ENCODE results near the gene MVB12B. TPM values are rescaled to one million over a fixed set of nuclear protein-coding genes. Genes with fewer than 3 reads are reported as not detected.
A peak's percentile ranks its signal among the peaks of the same experiment; 100 is the strongest.

The MVB12B gene
- total RNA-seq, 2 experiments from 2014 or later = 17.4 to 19.9 TPM

DNA sequence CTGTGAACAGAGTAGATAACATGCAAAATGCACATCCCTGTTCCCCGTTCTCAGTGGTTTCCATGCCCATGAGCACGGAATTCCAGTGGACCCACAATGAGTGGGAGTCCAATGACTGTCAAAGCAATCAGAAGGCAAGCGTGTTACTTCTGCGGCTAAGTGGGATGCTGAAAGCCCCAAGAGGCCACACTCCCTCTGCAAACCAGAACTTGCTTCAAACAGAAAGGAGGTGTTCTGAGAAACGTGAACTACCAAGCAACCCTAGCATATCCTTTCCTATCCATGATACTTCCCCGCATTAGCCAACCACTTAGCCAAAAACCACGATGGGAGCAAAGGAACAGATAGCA is 21.7 kb upstream of the MVB12B start:
- peak; percentile 14 for DNase-seq
- Mint-ChIP-seq H3K36me3 (ENCODE audit: low read depth) (no peaks in the 10 kb centered on the region), H3K4me3 (no peak overlapping the region), H3K9me3 (ENCODE audit: insufficient read depth) (no peaks in the 10 kb centered on the region), H3K4me1 (ENCODE audit: low read depth) (peaks cover 14% of the 10 kb centered on the region), H3K27ac (no peak overlapping the region), H3K27me3 (ENCODE audit: low read depth) (peaks cover 8% of the 10 kb centered on the region)
- ChIA-PET CTCF (interaction anchor here (1.1 to 5.5 kb wide), 5 partner anchors 12 to 186 kb away, joined by 3 to 96 read pairs (median 8); no protein-coding TSS in a partner anchor), POLR2A (no interaction called here)
- no peak for ATAC-seq

DNA sequence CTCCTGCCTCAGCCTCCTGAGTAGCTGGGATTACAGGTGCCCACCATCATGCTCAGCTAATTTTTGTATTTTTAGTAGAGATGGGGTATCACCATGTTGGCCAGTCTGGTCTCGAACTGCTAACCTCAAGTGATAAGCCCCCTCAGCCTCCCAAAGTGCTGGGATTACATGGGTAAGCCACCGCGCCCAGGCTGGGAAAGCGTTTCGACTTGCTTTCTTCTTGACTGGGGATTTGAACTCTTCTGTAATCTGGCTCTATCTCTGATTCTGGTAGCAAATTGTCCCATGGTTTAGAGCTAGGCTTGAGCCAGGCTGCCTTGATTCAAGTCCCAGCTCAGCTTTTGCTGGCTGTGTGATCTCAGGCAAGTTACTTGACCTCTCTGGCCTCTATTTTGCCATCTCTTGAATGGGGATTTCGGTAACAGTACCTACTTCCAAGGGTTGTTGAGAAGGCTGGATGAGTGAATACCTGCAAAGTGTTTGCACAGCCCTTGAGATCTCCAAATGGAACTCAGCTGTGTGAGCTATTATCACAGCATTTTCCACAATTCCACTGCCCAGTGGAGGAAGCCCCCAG is 20.5 kb upstream of the MVB12B start:
- no peaks in the 10 kb centered on the region for H3K9me3 Mint-ChIP-seq (ENCODE audit: insufficient read depth)
- no peak for ATAC-seq
- DNase-seq = peak; percentile 10
- POLR2A ChIA-PET = no interaction called here
- H3K4me3 Mint-ChIP-seq = no peak overlapping the region
- no peaks in the 10 kb centered on the region for H3K36me3 Mint-ChIP-seq (ENCODE audit: low read depth)
- H3K27ac Mint-ChIP-seq = no peak overlapping the region
- peaks cover 14% of the 10 kb centered on the region for H3K4me1 Mint-ChIP-seq (ENCODE audit: low read depth)
- H3K27me3 Mint-ChIP-seq (ENCODE audit: low read depth) = peaks cover 4% of the 10 kb centered on the region
- CTCF ChIA-PET = interaction anchor here (1.0 to 1.5 kb wide), 3 partner anchors 12 to 185 kb away, joined by 5 to 8 read pairs (median 7); no protein-coding TSS in a partner anchor

DNA sequence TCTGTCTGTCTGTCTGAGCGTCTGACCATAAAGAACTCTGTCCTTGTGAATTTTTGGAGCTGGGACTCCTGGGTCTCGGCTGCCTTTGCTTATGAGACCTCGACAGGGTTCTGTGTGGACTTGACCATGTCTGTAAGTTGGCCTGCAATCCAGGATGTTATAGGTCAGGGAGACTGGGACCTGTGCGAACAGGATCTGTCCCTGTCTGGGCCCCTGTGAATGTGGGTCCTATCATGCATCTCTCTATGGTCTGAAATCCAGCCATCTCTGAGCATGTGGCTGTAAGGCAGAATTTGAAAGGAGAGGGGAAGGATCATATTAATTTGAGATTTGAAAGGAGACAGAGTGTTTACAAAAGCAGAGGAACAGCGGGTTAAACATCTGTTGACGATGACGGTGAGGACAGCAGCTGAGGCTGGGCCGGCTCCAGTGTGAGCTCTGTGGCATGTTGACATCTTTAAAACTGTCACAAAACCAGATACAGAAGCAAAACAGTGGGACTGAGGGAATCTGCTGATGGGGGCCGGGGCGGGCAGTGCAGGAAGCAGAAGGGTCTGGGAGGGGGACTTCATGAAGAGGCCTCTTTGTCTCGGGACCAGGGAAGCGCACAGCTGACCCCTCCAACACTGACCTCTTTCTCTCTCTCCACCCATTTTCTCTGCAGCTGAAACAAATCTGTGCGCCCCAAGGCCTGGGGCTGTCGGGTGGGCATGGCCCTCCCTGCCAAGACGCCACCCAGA is 19.1 kb upstream of the MVB12B start:
- H3K27me3 Mint-ChIP-seq (ENCODE audit: low read depth) = peaks cover 6% of the 10 kb centered on the region
- no peak overlapping the region for H3K27ac Mint-ChIP-seq
- H3K4me1 Mint-ChIP-seq (ENCODE audit: low read depth) = peaks cover 9% of the 10 kb centered on the region
- ATAC-seq (no peak), DNase-seq (peak; percentile 4)
- CTCF ChIA-PET = interaction anchor here (0.9 to 2.3 kb wide), 2 partner anchors 91 to 251 kb away, joined by 3 to 10 read pairs; no protein-coding TSS in a partner anchor
- POLR2A ChIA-PET = no interaction called here
- H3K4me3 Mint-ChIP-seq = no peak overlapping the region
- H3K9me3 Mint-ChIP-seq (ENCODE audit: insufficient read depth) = no peaks in the 10 kb centered on the region
- H3K36me3 Mint-ChIP-seq (ENCODE audit: low read depth) = peaks cover 2% of the 10 kb centered on the region

- CTCF ChIA-PET = interaction anchor here (1.8 to 2.3 kb wide), 2 partner anchors 89 to 182 kb away, joined by 9 to 10 read pairs; no protein-coding TSS in a partner anchor
Measured at GRCh38 chr9:126309427-126310189, 17.0 kb upstream of the MVB12B start.

DNA sequence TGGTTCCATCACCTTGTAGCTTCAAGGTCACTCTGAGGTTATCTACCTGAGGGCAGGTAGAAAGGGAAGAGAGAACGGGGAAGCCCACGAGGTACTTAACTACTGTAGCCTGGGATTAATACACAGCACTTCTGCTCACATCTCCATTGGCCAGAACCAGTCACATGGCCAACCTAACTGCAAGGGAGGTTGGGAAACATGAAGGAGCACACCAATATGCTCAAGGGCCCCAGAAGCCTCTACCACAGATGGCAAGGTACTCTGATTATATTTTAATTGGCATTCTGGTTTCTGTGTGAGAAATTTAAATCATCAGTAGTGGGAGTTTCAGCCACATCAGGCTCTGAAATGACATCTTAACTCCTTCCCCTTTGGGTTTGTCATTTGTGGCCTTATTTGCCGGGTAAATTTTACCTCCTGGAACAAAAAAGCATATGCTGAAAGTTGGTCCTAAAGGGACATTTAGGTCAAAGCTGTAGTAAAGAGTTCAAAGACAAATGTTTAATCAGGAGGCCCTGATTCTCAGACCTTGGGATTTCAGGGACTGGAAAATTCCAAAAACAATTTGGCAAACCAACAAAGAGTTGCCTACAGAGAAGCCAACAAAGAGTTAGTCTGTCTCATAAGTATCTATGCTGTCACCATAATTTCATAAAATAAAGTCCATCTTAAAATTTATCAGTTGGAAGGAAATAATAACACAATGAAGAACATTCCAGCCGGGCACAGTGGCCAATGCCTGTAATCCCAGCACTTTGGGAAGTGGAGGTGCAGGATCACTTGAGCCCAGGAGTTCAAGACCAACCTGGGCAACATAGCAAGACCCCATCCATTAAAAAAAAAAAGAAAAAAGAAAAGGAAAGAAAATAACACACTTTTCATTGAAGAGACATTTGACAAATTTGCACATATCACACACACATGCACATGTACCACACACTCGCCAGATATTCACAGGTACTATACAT is 13.8 kb upstream of the MVB12B start:
- ChIA-PET POLR2A (no interaction called here), CTCF (interaction anchor here (0.9 to 1.9 kb wide), 2 partner anchors 10 to 84 kb away, joined by 4 to 5 read pairs; no protein-coding TSS in a partner anchor)
- peaks cover 11% of the 10 kb centered on the region for H3K27me3 Mint-ChIP-seq (ENCODE audit: low read depth)
- no peaks in the 10 kb centered on the region for H3K9me3 Mint-ChIP-seq (ENCODE audit: insufficient read depth)
- peaks cover 7% of the 10 kb centered on the region for H3K4me1 Mint-ChIP-seq (ENCODE audit: low read depth)
- H3K36me3 Mint-ChIP-seq (ENCODE audit: low read depth) = peaks cover 2% of the 10 kb centered on the region
- ATAC-seq = no peak
- H3K27ac Mint-ChIP-seq = no peak overlapping the region
- no peak overlapping the region for H3K4me3 Mint-ChIP-seq
- no peak for DNase-seq

More at GRCh38 chr9:126309427-126310189, 17.0 kb upstream of the MVB12B start:
- no peak for ATAC-seq
- no peaks in the 10 kb centered on the region for H3K4me1 Mint-ChIP-seq (ENCODE audit: low read depth)
- H3K36me3 Mint-ChIP-seq (ENCODE audit: low read depth) = peaks cover 2% of the 10 kb centered on the region
- H3K27me3 Mint-ChIP-seq (ENCODE audit: low read depth) = peaks cover 9% of the 10 kb centered on the region
- peak; percentile 12 for DNase-seq
- H3K9me3 Mint-ChIP-seq (ENCODE audit: insufficient read depth) = no peaks in the 10 kb centered on the region
- POLR2A ChIA-PET = no interaction called here
- H3K4me3 Mint-ChIP-seq = no peak overlapping the region
- H3K27ac Mint-ChIP-seq = no peak overlapping the region

DNA sequence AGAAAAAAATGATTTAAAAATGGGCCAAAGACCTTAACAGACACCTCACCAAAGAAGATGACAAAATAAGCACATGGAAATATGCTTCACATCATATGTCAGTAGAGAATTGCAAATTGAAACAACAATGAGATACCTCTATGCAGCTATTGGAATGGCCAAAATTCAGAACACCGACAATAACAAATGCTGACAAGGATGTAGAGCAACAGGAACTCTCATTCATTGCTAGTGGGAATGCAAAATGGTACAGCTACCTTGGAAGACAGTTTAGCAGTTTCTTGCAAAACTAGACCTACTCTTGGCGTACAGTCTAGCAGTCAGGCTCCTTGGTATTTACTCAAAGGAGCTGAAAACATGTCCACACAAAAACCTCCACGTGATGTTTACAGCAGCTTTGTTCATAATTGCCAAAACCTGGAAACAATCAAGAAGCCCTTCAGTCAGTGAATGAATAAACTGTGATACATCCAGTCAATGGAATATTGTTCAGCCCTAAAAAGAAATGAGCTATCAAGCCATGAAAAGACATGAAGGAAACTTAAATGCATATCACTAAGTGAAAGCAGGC is 10.5 kb upstream of the MVB12B start:
- POLR2A ChIA-PET = interaction anchor here (1.1 kb wide), 1 partner anchor 72 kb away, joined by 3 read pairs; no protein-coding TSS in a partner anchor
- ATAC-seq = no peak
- peaks cover 2% of the 10 kb centered on the region for H3K36me3 Mint-ChIP-seq (ENCODE audit: low read depth)
- no peak overlapping the region for H3K27ac Mint-ChIP-seq
- H3K9me3 Mint-ChIP-seq (ENCODE audit: insufficient read depth) = no peaks in the 10 kb centered on the region
- peaks cover 11% of the 10 kb centered on the region for H3K27me3 Mint-ChIP-seq (ENCODE audit: low read depth)
- H3K4me1 Mint-ChIP-seq (ENCODE audit: low read depth) = peaks cover 26% of the 10 kb centered on the region
- no peak for DNase-seq
- no peak overlapping the region for H3K4me3 Mint-ChIP-seq
- CTCF ChIA-PET = interaction anchor here (1.0 to 5.9 kb wide), 10 partner anchors 10 to 208 kb away, joined by 3 to 67 read pairs (median 4); no protein-coding TSS in a partner anchor

- POLR2A ChIA-PET = interaction anchor here (1.5 kb wide), 1 partner anchor 11 kb away, joined by 5 read pairs; no protein-coding TSS in a partner anchor
- DNase-seq (peak; percentile 54), ATAC-seq (peak; percentile 53)
- Mint-ChIP-seq H3K9me3 (ENCODE audit: insufficient read depth) (no peaks in the 10 kb centered on the region), H3K4me1 (ENCODE audit: low read depth) (peaks cover 26% of the 10 kb centered on the region), H3K27ac (no peak overlapping the region), H3K27me3 (ENCODE audit: low read depth) (peaks cover 9% of the 10 kb centered on the region), H3K36me3 (ENCODE audit: low read depth) (no peaks in the 10 kb centered on the region), H3K4me3 (no peak overlapping the region)
- CTCF ChIA-PET = interaction anchor here (0.7 to 5.9 kb wide), 15 partner anchors 9 to 1269 kb away, joined by 3 to 67 read pairs (median 4); partner anchors contain the start of gene MVB12B
Measured at GRCh38 chr9:126317513-126317912, 9.1 kb upstream of the MVB12B start.

- ChIA-PET CTCF (interaction anchor here (1.4 to 5.9 kb wide), 5 partner anchors 13 to 180 kb away, joined by 4 to 67 read pairs (median 11); no protein-coding TSS in a partner anchor), POLR2A (interaction anchor here (1.5 kb wide), 1 partner anchor 10 kb away, joined by 5 read pairs; no protein-coding TSS in a partner anchor)
- Mint-ChIP-seq H3K27me3 (ENCODE audit: low read depth) (peaks cover 8% of the 10 kb centered on the region), H3K9me3 (ENCODE audit: insufficient read depth) (peaks cover 11% of the 10 kb centered on the region), H3K4me1 (ENCODE audit: low read depth) (peaks cover 26% of the 10 kb centered on the region), H3K27ac (no peak overlapping the region), H3K4me3 (no peak overlapping the region), H3K36me3 (ENCODE audit: low read depth) (peaks cover 7% of the 10 kb centered on the region)
- ATAC-seq (no peak), DNase-seq (no peak)
Measured at GRCh38 chr9:126318858-126319257, 7.8 kb upstream of the MVB12B start.

- no peak for DNase-seq
- H3K9me3 Mint-ChIP-seq (ENCODE audit: insufficient read depth) = peaks cover 14% of the 10 kb centered on the region
- H3K36me3 Mint-ChIP-seq (ENCODE audit: low read depth) = peaks cover 10% of the 10 kb centered on the region
- peaks cover 8% of the 10 kb centered on the region for H3K27me3 Mint-ChIP-seq (ENCODE audit: low read depth)
- ATAC-seq = no peak
- H3K4me1 Mint-ChIP-seq (ENCODE audit: low read depth) = peaks cover 26% of the 10 kb centered on the region
- CTCF ChIA-PET = interaction anchor here (3.2 to 5.9 kb wide), 3 partner anchors 17 to 172 kb away, joined by 11 to 67 read pairs (median 45); no protein-coding TSS in a partner anchor
- no peak overlapping the region for H3K27ac Mint-ChIP-seq
- POLR2A ChIA-PET = no interaction called here
- no peak overlapping the region for H3K4me3 Mint-ChIP-seq
Measured at GRCh38 chr9:126319671-126320070, 7.0 kb upstream of the MVB12B start.

DNA sequence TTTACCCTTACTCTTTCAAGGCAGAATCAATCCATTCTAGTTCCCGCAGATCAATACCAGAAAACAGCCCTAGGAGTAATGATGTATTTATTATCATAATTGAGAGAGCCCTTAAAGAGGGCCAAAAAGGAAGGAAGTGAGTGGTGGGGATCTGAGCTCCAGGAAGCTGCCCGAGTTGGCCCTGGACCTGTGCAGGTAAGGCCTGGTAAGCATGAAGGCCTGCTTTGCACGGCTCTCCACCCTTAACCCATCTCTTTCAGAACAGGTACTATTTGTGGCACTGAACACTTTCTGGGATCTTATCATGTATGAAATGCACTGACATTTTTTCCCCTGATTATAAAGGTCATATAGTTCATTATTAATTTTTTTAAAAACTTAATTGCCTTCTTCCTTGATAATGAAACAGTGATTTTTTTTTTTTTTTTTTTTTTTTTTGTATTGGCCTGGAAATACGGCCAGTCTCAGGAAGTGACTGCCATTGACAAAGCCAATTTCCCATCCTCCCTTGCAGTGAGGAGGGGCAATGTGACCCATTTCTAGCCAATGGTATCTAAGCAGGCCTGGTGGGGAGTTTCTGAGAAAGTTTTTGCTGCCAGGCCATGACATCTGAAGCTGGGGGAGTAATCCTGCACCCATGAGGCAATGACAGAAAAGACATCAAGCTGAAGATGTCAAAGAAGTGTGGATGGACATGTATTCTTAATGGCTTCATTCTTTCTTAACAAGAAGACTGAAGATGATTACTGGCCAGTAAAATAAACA is 6.3 kb upstream of the MVB12B start:
- CTCF ChIA-PET = interaction anchor here (1.0 to 5.9 kb wide), 6 partner anchors 18 to 179 kb away, joined by 4 to 67 read pairs (median 6); no protein-coding TSS in a partner anchor
- ATAC-seq = no peak
- POLR2A ChIA-PET = no interaction called here
- H3K27me3 Mint-ChIP-seq (ENCODE audit: low read depth) = peaks cover 2% of the 10 kb centered on the region
- H3K9me3 Mint-ChIP-seq (ENCODE audit: insufficient read depth) = peaks cover 14% of the 10 kb centered on the region
- DNase-seq = no peak
- H3K4me1 Mint-ChIP-seq (ENCODE audit: low read depth) = peaks cover 26% of the 10 kb centered on the region
- no peak overlapping the region for H3K4me3 Mint-ChIP-seq
- H3K27ac Mint-ChIP-seq = no peak overlapping the region
- peaks cover 10% of the 10 kb centered on the region for H3K36me3 Mint-ChIP-seq (ENCODE audit: low read depth)

Data from activated CD8-positive, alpha-beta T cell treated with anti-CD3 and anti-CD28 coated beads, Interleukin-2, amount 10 ng/mL, durations not matched to agents 7 days and 5 days (primary cell).